GM23338 (cell line): Measurements from ENCODE around the gene RCL1. TPM values are rescaled to one million over a fixed set of nuclear protein-coding genes. Genes with fewer than 3 reads are reported as not detected.

ENCODE experiments used
- ATAC-seq: fragments of 200-7000 bp; cut with Tn5 transposase; 3 replicates; pipeline ENCODE4 v1.9.1; 2020
- DNase-seq: peaks from one replicate; pipeline ENCODE4 v3.0.0-alpha.2; 2015; ENCODE audit warnings: low spot score
- H2AFZ ChIP-seq: fragments of 200-600 bp; sonication (generic); 2 replicates; pipeline ENCODE4 v1.8.0; 2016; ENCODE audit warnings: antibody characterized with exemption, mild to moderate bottlenecking, moderate library complexity
- H3F3A ChIP-seq: fragments of 200-600 bp; sonication (generic); replicated peaks from 2 replicates; pipeline ENCODE4 v1.8.0; 2017; ENCODE audit warnings: antibody characterized with exemption, mixed run types, low read depth
- H3K27ac ChIP-seq: fragments of 200-600 bp; sonication (generic); 2 replicates; pipeline ENCODE4 v1.6.1; 2016; ENCODE audit warnings: low read depth
- H3K27me3 ChIP-seq: fragments of 200-600 bp; sonication (generic); 2 replicates; pipeline ENCODE4 v1.8.0; 2016; ENCODE audit warnings: mild to moderate bottlenecking, mixed run types, moderate library complexity; ENCODE audit not compliant: insufficient read depth
- H3K36me3 ChIP-seq: fragments of 200-600 bp; sonication (generic); 2 replicates; pipeline ENCODE4 v1.8.0; 2016; ENCODE audit warnings: mild to moderate bottlenecking; ENCODE audit not compliant: insufficient read depth
- H3K4me1 ChIP-seq: fragments of 200-600 bp; sonication (generic); 2 replicates; pipeline ENCODE4 v1.8.0; 2016; ENCODE audit warnings: mild to moderate bottlenecking, moderate library complexity; ENCODE audit not compliant: insufficient read depth
- H3K4me2 ChIP-seq: fragments of 200-600 bp; sonication (generic); 2 replicates; pipeline ENCODE4 v1.7.1; 2017; ENCODE audit warnings: mixed run types
- H3K4me3 ChIP-seq: fragments of 200-600 bp; sonication (generic); 2 replicates; pipeline ENCODE4 v1.6.1; 2016; ENCODE audit warnings: mixed run types
- H3K79me2 ChIP-seq: fragments of 200-600 bp; sonication (generic); replicated peaks from 2 replicates; pipeline ENCODE4 v1.8.0; 2017; ENCODE audit warnings: mild to moderate bottlenecking; ENCODE audit not compliant: insufficient read depth
- H3K9me2 ChIP-seq: fragments of 200-600 bp; sonication (generic); 2 replicates; pipeline ENCODE4 v1.8.0; 2017; ENCODE audit not compliant: insufficient read depth
- H4K20me1 ChIP-seq: fragments of 200-600 bp; sonication (generic); replicated peaks from 2 replicates; pipeline ENCODE4 v1.8.0; 2017; ENCODE audit warnings: mild to moderate bottlenecking; ENCODE audit not compliant: insufficient read depth
- H3K27ac Mint-ChIP-seq: 2 replicates; pipeline ENCODE4 v1.8.0; 2020; ENCODE audit warnings: inconsistent platforms, mild to moderate bottlenecking, moderate library complexity, mixed read lengths
- H3K27me3 Mint-ChIP-seq: 3 replicates; pipeline ENCODE4 v1.8.0; 2022; ENCODE audit warnings: low read depth, mild to moderate bottlenecking, moderate library complexity, mixed read lengths, inconsistent platforms; ENCODE audit not compliant: insufficient read depth, poor library complexity
- H3K36me3 Mint-ChIP-seq: 3 replicates; pipeline ENCODE4 v1.8.0; 2021; ENCODE audit warnings: low read depth, mild to moderate bottlenecking, inconsistent platforms, moderate library complexity, mixed read lengths
- H3K4me1 Mint-ChIP-seq: 3 replicates; pipeline ENCODE4 v1.8.0; 2020; ENCODE audit warnings: mild to moderate bottlenecking, inconsistent platforms, mixed read lengths
- H3K4me3 Mint-ChIP-seq: 3 replicates; pipeline ENCODE4 v1.8.0; 2021; ENCODE audit warnings: moderate library complexity, mild to moderate bottlenecking, inconsistent platforms, mixed read lengths
- H3K9me3 Mint-ChIP-seq: 3 replicates; pipeline ENCODE4 v1.8.0; 2020; ENCODE audit warnings: moderate library complexity, mild to moderate bottlenecking, inconsistent platforms, mixed read lengths
- CREB1 ChIP-seq: fragments of 250-450 bp; sonication (Bioruptor Pico); IDR thresholded peaks from 2 replicates; pipeline ENCODE4 v1.5.0; 2020; ENCODE audit warnings: low read depth, mild to moderate bottlenecking, moderate library complexity
- ETS1 ChIP-seq: IDR thresholded peaks from 2 replicates; pipeline ENCODE4 v1.6.1; 2016; ENCODE audit warnings: antibody characterized with exemption
- EZH2 ChIP-seq: fragments of 200-600 bp; sonication (generic); IDR thresholded peaks from one replicate; pipeline ENCODE4 v1.8.0; 2017; ENCODE audit warnings: antibody characterized with exemption, mild to moderate bottlenecking, low read depth; ENCODE audit not compliant: unreplicated experiment
- EZH2phosphoT487 ChIP-seq: fragments of 200-600 bp; sonication (generic); IDR thresholded peaks from one replicate; pipeline ENCODE4 v1.8.1; 2018; ENCODE audit warnings: antibody characterized with exemption; ENCODE audit not compliant: unreplicated experiment
- JUNB ChIP-seq: IDR thresholded peaks from one replicate; pipeline ENCODE4 v1.6.1; 2016; ENCODE audit warnings: antibody characterized with exemption; ENCODE audit not compliant: unreplicated experiment
- NANOG ChIP-seq: IDR thresholded peaks from 2 replicates; pipeline ENCODE4 v1.6.1; 2016; ENCODE audit warnings: antibody characterized with exemption, borderline replicate concordance
- POLR2AphosphoS5 ChIP-seq: IDR thresholded peaks from 2 replicates; pipeline ENCODE4 v1.6.1; 2016; ENCODE audit warnings: antibody characterized with exemption, low read depth
- STAT1 ChIP-seq: IDR thresholded peaks from one replicate; pipeline ENCODE4 v1.6.1; 2016; ENCODE audit warnings: antibody characterized with exemption; ENCODE audit not compliant: unreplicated experiment
- ZNF114 ChIP-seq: fragments of 250-450 bp; sonication (Bioruptor Pico); IDR thresholded peaks from 2 replicates; pipeline ENCODE4 v1.5.0; 2020; ENCODE audit warnings: mild to moderate bottlenecking, moderate library complexity
- ZNF331 ChIP-seq: fragments of 250-450 bp; sonication (Bioruptor Pico); IDR thresholded peaks from 2 replicates; pipeline ENCODE4 v1.5.0; 2020; ENCODE audit warnings: low read depth, mild to moderate bottlenecking, moderate library complexity
- long read RNA-seq: library from polyadenylated mRNA; unstranded; transcript quantifications from one replicate; pipeline ENCODE4 v2.0.0, GENCODE V29; 2020; ENCODE audit not compliant: unreplicated experiment
- polyA plus RNA-seq: library from polyadenylated mRNA; unstranded; fragments of >200 nt; fragmentation: Nextera tagmentation; extraction: Ambion mirVana; gene quantifications from 2 replicates; pipeline ENCODE4 v1.2.1, GENCODE V29; 2016
- total RNA-seq: library from RNA; depleted of rRNA; stranded (reverse); fragments of >200 nt; shearing (Covaris generic); gene quantifications from 2 replicates; pipeline ENCODE4 v1.2.3, GENCODE V29; 2014; rRNA removed
- TF ChIP-seq, protein P1 (sequence below), 2 experiments: fragments of 200-600 bp in 1 of 2; sonication (generic) in 1 of 2; conservative IDR thresholded peaks; 2 replicates each; pipeline versions ENCODE4 v1.5.1 to v1.6.1; 2016 to 2017; ENCODE audit warnings: antibody characterized with exemption in 2 of 2, low read depth in 2 of 2, mild to moderate bottlenecking in 2 of 2, moderate library complexity in 1 of 2
- TF ChIP-seq, protein P2 (sequence below): fragments of 250-450 bp; sonication (Bioruptor Pico); IDR thresholded peaks from 2 replicates; pipeline ENCODE4 v1.5.0; 2020; ENCODE audit warnings: mild to moderate bottlenecking, moderate library complexity

RCL1 gene, protein sequence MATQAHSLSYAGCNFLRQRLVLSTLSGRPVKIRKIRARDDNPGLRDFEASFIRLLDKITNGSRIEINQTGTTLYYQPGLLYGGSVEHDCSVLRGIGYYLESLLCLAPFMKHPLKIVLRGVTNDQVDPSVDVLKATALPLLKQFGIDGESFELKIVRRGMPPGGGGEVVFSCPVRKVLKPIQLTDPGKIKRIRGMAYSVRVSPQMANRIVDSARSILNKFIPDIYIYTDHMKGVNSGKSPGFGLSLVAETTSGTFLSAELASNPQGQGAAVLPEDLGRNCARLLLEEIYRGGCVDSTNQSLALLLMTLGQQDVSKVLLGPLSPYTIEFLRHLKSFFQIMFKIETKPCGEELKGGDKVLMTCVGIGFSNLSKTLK
- 41.2 and 44.1 TPM in 2 replicates for total RNA-seq
- 19.3 and 20.7 TPM in 2 replicates for polyA plus RNA-seq
- long read RNA-seq, transcript RCL1-204 (9 exons, 2,134 nt): major isoform, 38 of 43 reads
- long read RNA-seq, partial matches to known transcripts: 1 of 43 reads
- long read RNA-seq, other reads (novel, unspliced or antisense): 2 of 43 reads

- Histone ChIP-seq H3K4me2 (peak within 1 kb of the TSS; percentile 98), H2AFZ (peak within 1 kb of the TSS; percentile 85), H3K9me2 (no peaks in the 10 kb centered on the region), H3F3A (0 out of 2 replicates have a peak, but pooled peaks cover 3% of the 10 kb centered on the region), H3K27ac (peak within 1 kb of the TSS; percentile 86), H3K4me1 (peaks cover 14% of the 10 kb centered on the region), H4K20me1 (peaks cover 33% of the 10 kb centered on the region), H3K36me3 (no peaks in the 10 kb centered on the region), H3K4me3 (peak within 1 kb of the TSS; percentile 95), H3K79me2 (peaks cover 45% of the 10 kb centered on the region), H3K27me3 (no peaks in the 10 kb centered on the region)
- Mint-ChIP-seq H3K4me1 (peaks cover 26% of the 10 kb centered on the region), H3K9me3 (peaks cover 6% of the 10 kb centered on the region; the same call in 2 of the 3 replicates), H3K36me3 (peaks cover 15% of the 10 kb centered on the region), H3K27me3 (peaks cover 3% of the 10 kb centered on the region), H3K27ac (peak within 1 kb of the TSS; percentile 96), H3K4me3 (peak within 1 kb of the TSS; percentile 97)
- DNase-seq (peak; percentile 99), ATAC-seq (peak; percentile 96)
- TF ChIP-seq POLR2AphosphoS5 (peak; percentile 90), EZH2 (no peak), ZNF114 (no peak), ETS1 (0 out of 2 replicates have a peak, but pooled peaks have one; percentile 43), NANOG (no peak), STAT1 (no peak), ZNF331 (CRISPR knock-in tag) (no peak), JUNB (no peak), EZH2phosphoT487 (no peak), CREB1 (CRISPR knock-in tag) (no peak)
- TF ChIP-seq, protein P1, sequence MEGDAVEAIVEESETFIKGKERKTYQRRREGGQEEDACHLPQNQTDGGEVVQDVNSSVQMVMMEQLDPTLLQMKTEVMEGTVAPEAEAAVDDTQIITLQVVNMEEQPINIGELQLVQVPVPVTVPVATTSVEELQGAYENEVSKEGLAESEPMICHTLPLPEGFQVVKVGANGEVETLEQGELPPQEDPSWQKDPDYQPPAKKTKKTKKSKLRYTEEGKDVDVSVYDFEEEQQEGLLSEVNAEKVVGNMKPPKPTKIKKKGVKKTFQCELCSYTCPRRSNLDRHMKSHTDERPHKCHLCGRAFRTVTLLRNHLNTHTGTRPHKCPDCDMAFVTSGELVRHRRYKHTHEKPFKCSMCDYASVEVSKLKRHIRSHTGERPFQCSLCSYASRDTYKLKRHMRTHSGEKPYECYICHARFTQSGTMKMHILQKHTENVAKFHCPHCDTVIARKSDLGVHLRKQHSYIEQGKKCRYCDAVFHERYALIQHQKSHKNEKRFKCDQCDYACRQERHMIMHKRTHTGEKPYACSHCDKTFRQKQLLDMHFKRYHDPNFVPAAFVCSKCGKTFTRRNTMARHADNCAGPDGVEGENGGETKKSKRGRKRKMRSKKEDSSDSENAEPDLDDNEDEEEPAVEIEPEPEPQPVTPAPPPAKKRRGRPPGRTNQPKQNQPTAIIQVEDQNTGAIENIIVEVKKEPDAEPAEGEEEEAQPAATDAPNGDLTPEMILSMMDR (conservative IDR thresholded peaks at IDR 0.05; ENCODE audit: low read depth in 2 of 2): no peak
- TF ChIP-seq, protein P2, sequence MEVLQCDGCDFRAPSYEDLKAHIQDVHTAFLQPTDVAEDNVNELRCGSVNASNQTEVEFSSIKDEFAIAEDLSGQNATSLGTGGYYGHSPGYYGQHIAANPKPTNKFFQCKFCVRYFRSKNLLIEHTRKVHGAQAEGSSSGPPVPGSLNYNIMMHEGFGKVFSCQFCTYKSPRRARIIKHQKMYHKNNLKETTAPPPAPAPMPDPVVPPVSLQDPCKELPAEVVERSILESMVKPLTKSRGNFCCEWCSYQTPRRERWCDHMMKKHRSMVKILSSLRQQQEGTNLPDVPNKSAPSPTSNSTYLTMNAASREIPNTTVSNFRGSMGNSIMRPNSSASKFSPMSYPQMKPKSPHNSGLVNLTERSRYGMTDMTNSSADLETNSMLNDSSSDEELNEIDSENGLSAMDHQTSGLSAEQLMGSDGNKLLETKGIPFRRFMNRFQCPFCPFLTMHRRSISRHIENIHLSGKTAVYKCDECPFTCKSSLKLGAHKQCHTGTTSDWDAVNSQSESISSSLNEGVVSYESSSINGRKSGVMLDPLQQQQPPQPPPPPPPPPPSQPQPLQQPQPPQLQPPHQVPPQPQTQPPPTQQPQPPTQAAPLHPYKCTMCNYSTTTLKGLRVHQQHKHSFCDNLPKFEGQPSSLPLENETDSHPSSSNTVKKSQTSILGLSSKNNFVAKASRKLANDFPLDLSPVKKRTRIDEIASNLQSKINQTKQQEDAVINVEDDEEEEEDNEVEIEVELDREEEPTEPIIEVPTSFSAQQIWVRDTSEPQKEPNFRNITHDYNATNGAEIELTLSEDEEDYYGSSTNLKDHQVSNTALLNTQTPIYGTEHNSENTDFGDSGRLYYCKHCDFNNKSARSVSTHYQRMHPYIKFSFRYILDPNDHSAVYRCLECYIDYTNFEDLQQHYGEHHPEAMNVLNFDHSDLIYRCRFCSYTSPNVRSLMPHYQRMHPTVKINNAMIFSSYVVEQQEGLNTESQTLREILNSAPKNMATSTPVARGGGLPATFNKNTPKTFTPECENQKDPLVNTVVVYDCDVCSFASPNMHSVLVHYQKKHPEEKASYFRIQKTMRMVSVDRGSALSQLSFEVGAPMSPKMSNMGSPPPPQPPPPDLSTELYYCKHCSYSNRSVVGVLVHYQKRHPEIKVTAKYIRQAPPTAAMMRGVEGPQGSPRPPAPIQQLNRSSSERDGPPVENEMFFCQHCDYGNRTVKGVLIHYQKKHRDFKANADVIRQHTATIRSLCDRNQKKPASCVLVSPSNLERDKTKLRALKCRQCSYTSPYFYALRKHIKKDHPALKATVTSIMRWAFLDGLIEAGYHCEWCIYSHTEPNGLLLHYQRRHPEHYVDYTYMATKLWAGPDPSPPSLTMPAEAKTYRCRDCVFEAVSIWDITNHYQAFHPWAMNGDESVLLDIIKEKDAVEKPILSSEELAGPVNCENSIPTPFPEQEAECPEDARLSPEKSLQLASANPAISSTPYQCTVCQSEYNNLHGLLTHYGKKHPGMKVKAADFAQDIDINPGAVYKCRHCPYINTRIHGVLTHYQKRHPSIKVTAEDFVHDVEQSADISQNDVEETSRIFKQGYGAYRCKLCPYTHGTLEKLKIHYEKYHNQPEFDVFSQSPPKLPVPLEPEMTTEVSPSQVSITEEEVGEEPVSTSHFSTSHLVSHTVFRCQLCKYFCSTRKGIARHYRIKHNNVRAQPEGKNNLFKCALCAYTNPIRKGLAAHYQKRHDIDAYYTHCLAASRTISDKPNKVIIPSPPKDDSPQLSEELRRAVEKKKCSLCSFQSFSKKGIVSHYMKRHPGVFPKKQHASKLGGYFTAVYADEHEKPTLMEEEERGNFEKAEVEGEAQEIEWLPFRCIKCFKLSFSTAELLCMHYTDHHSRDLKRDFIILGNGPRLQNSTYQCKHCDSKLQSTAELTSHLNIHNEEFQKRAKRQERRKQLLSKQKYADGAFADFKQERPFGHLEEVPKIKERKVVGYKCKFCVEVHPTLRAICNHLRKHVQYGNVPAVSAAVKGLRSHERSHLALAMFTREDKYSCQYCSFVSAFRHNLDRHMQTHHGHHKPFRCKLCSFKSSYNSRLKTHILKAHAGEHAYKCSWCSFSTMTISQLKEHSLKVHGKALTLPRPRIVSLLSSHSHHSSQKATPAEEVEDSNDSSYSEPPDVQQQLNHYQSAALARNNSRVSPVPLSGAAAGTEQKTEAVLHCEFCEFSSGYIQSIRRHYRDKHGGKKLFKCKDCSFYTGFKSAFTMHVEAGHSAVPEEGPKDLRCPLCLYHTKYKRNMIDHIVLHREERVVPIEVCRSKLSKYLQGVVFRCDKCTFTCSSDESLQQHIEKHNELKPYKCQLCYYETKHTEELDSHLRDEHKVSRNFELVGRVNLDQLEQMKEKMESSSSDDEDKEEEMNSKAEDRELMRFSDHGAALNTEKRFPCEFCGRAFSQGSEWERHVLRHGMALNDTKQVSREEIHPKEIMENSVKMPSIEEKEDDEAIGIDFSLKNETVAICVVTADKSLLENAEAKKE (CRISPR knock-in tag): no peak
These were observed at the start of gene RCL1 for GRCh38 chr9:4792572-4793458. Gene RCL1 (plus strand): TSS chr9:4792944. CDS start chr9:4793092, 148 bp downstream.
